Endothelial cell (in vitro differentiated cells): ENCODE data around the gene DUSP22. TPM values are rescaled to one million over a fixed set of nuclear protein-coding genes. Genes with fewer than 3 reads are reported as not detected.

ENCODE experiments used
- DNase-seq: peaks from one replicate; pipeline ENCODE4 v3.0.0; 2021; ENCODE audit warnings: low spot score
- H3K27ac Mint-ChIP-seq: one replicate; pipeline ENCODE4 v1.8.0; 2021; ENCODE audit warnings: mixed read lengths, inconsistent platforms; ENCODE audit not compliant: unreplicated experiment
- H3K27me3 Mint-ChIP-seq: one replicate; pipeline ENCODE4 v1.8.0; 2021; ENCODE audit warnings: mild to moderate bottlenecking, moderate library complexity, mixed read lengths, inconsistent platforms; ENCODE audit not compliant: unreplicated experiment
- H3K36me3 Mint-ChIP-seq: one replicate; pipeline ENCODE4 v1.8.0; 2021; ENCODE audit warnings: mild to moderate bottlenecking, low read depth, mixed read lengths, inconsistent platforms; ENCODE audit not compliant: unreplicated experiment
- H3K4me1 Mint-ChIP-seq: one replicate; pipeline ENCODE4 v1.8.0; 2021; ENCODE audit warnings: mild to moderate bottlenecking, mixed read lengths, inconsistent platforms; ENCODE audit not compliant: unreplicated experiment
- H3K4me3 Mint-ChIP-seq: one replicate; pipeline ENCODE4 v1.8.0; 2021; ENCODE audit warnings: mild to moderate bottlenecking, mixed read lengths, inconsistent platforms; ENCODE audit not compliant: unreplicated experiment
- H3K9me3 Mint-ChIP-seq: one replicate; pipeline ENCODE4 v1.8.0; 2021; ENCODE audit warnings: mixed read lengths, inconsistent platforms; ENCODE audit not compliant: unreplicated experiment
- CTCF ChIP-seq: fragments of 200-600 bp; sonication (generic); IDR thresholded peaks from one replicate; pipeline ENCODE4 v1.5.0; 2021; ENCODE audit warnings: antibody characterized with exemption; ENCODE audit not compliant: unreplicated experiment
- total RNA-seq: library from RNA; stranded (reverse); fragmentation: NEBNext Ultra II Directional; extraction: Animal tissue kit (Norgen Biotek cat#: 25700); gene quantifications from one replicate; pipeline ENCODE4 v1.2.1, GENCODE V29; 2021; ENCODE audit not compliant: unreplicated experiment

The DUSP22 gene
- total RNA-seq, 1 donor from 2014 or later = 57.3 TPM

- Mint-ChIP-seq H3K4me1 (no peaks in the 10 kb centered on the region), H3K4me3 (no peak overlapping the region), H3K9me3 (peaks cover 31% of the 10 kb centered on the region), H3K27me3 (peaks cover 18% of the 10 kb centered on the region), H3K27ac (no peak overlapping the region), H3K36me3 (peaks cover 54% of the 10 kb centered on the region)
- no peak for TF ChIP-seq CTCF
- no peak for DNase-seq
These were observed 54.2 kb downstream of the DUSP22 start for GRCh38 chr6:346386-347030.

- TF ChIP-seq CTCF = no peak
- DNase-seq = no peak
- Mint-ChIP-seq H3K9me3 (peaks cover 26% of the 10 kb centered on the region), H3K27me3 (peaks cover 15% of the 10 kb centered on the region), H3K36me3 (peaks cover 51% of the 10 kb centered on the region), H3K4me3 (no peak overlapping the region), H3K4me1 (no peaks in the 10 kb centered on the region), H3K27ac (no peak overlapping the region)
These were observed 54.9 kb downstream of the DUSP22 start for GRCh38 chr6:347232-347631.

- H3K4me3 Mint-ChIP-seq = no peak overlapping the region
- TF ChIP-seq CTCF = no peak
- no peak overlapping the region for H3K27ac Mint-ChIP-seq
- no peak for DNase-seq
- peaks cover 56% of the 10 kb centered on the region for H3K36me3 Mint-ChIP-seq
- H3K9me3 Mint-ChIP-seq = peaks cover 31% of the 10 kb centered on the region
- peaks cover 19% of the 10 kb centered on the region for H3K27me3 Mint-ChIP-seq
- H3K4me1 Mint-ChIP-seq = no peaks in the 10 kb centered on the region
These were observed 55.9 kb downstream of the DUSP22 start for GRCh38 chr6:347951-348859.

- Mint-ChIP-seq H3K4me3 (no peak overlapping the region), H3K9me3 (peaks cover 31% of the 10 kb centered on the region), H3K27me3 (peaks cover 25% of the 10 kb centered on the region), H3K4me1 (no peaks in the 10 kb centered on the region), H3K36me3 (peaks cover 55% of the 10 kb centered on the region), H3K27ac (peak overlapping the region; percentile 9)
- no peak for TF ChIP-seq CTCF
- no peak for DNase-seq
These were observed 56.6 kb downstream of the DUSP22 start for GRCh38 chr6:348860-349396.

DNA sequence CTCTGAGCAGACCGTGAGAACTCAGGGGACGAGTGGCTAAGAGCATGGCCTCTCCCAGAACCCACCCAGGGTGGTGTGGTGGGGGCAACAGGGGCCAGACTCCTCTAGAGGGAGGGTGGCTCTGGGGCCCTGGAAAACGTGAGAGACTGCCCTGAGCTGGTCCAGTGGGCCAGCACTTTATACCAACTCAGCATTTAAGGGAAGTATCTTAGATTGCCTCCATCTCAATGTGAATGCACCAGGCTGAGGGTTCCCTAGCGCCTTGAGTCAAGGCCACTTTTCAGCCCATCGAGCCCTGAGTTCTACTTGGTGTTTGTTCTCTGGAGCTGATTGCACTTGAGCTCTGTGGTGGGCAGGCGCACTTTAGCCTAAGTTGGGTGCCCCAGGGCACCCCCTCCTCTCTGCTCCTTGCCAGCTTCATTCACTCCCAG lies 57.2 kb downstream of the DUSP22 start:
- Mint-ChIP-seq H3K4me3 (no peak overlapping the region), H3K27me3 (peaks cover 28% of the 10 kb centered on the region), H3K9me3 (peaks cover 28% of the 10 kb centered on the region), H3K36me3 (peaks cover 56% of the 10 kb centered on the region), H3K4me1 (no peaks in the 10 kb centered on the region), H3K27ac (peak overlapping the region; percentile 21)
- no peak for DNase-seq
- no peak for TF ChIP-seq CTCF
